MM.1S (cell line): ENCODE measurements around the gene ZNF10.

ENCODE experiments used
- EZH2 ChIP-seq: fragments of 300-600 bp; sonication (generic); optimal IDR thresholded peaks from 2 replicates; pipeline ENCODE3; 2017; ENCODE audit warnings: low read depth, mild to moderate bottlenecking, antibody characterized with exemption, low read length, mixed read lengths
- EZH2phosphoT487 ChIP-seq: fragments of 300-600 bp; sonication (generic); IDR thresholded peaks from 2 replicates; pipeline ENCODE4 v1.6.1; 2018; ENCODE audit warnings: antibody characterized with exemption, low read length
- TF ChIP-seq, protein P1 (sequence below): fragments of 300-600 bp; sonication (generic); IDR thresholded peaks from 2 replicates; pipeline ENCODE4 v1.5.1; 2016; ENCODE audit warnings: antibody characterized with exemption, low read length, mixed read lengths

DNA sequence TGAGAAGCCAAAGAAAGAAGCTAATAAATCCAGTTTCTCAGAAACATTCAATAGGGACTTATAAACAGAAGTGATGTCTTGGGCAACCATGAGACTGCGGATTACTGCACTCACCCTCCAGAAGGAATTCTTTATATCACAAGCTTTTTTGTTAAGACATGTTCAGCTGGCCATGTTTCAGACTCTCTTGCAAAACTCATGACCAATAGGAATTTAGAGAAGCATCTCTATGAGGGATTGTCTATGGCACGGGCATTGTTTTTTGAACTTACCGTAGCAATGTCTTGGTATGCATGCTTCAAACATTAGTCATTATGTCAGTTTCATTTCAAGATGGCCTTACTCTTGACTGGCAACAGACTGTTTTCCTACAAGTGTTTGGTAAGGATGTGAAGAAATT is 35.3 kb downstream of the ZNF10 start:
- TF ChIP-seq, protein P1, sequence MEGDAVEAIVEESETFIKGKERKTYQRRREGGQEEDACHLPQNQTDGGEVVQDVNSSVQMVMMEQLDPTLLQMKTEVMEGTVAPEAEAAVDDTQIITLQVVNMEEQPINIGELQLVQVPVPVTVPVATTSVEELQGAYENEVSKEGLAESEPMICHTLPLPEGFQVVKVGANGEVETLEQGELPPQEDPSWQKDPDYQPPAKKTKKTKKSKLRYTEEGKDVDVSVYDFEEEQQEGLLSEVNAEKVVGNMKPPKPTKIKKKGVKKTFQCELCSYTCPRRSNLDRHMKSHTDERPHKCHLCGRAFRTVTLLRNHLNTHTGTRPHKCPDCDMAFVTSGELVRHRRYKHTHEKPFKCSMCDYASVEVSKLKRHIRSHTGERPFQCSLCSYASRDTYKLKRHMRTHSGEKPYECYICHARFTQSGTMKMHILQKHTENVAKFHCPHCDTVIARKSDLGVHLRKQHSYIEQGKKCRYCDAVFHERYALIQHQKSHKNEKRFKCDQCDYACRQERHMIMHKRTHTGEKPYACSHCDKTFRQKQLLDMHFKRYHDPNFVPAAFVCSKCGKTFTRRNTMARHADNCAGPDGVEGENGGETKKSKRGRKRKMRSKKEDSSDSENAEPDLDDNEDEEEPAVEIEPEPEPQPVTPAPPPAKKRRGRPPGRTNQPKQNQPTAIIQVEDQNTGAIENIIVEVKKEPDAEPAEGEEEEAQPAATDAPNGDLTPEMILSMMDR = no peak
- TF ChIP-seq EZH2 (no peak), EZH2phosphoT487 (no peak)
